SU-DHL-6 (cell line): ENCODE data around the gene NFYA.

Experiments used
- CTCF ChIP-seq: fragments of 200-600 bp; sonication (generic); IDR thresholded peaks from one replicate; pipeline ENCODE4 v1.5.1; 2017; ENCODE audit warnings: antibody characterized with exemption, mild to moderate bottlenecking, low read length, moderate library complexity; ENCODE audit not compliant: insufficient read depth, poor library complexity, severe bottlenecking
- EZH2phosphoT487 ChIP-seq: fragments of 200-600 bp; sonication (generic), shearing (Covaris generic); conservative IDR thresholded peaks from 2 replicates; pipeline ENCODE4 v1.6.1; 2018; ENCODE audit warnings: mild to moderate bottlenecking, antibody characterized with exemption, low read length, moderate library complexity, mixed read lengths

GRCh38 chr6:41072836-41073202 is at the start of gene NFYA:
- TF ChIP-seq CTCF (no peak), EZH2phosphoT487 (no peak)
